NK-92 treated with Interleukin-12 subunit alpha and Interleukin-12 subunit beta, amount 100 ng/mL, for 24 hours (cell line): ENCODE results near the gene PTPRN2.
"Not testable (repeated sequence)": the region's sequence is repeated elsewhere in the genome, so short reads cannot be mapped to it uniquely, and the experiment has no call there.

Experiments
- DNase-seq: peaks from one replicate; lab custom pipeline; 2025; lab: John Stamatoyannopoulos, UW

PTPRN2 gene

DNA sequence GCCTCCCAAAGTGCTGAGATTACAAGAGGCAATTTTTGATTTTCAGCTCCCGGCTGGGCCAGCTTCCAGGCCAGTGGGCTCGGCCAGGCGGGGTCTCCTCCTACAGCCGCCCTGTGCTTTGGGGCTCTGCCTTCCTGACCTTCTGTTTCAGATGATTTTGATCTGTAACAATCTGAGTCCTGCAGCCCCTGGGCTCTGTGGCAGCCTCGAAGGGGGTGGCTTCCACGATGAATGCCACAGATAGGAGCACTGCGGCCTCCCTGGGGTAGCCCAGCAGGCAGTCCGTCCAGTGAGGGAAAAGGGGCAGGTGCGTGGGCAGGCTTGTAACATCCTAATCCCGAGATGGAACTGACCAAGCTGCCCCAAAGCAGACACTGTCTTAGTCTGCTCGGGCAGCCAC is 1073.3 kb downstream of the PTPRN2 start:
- no peak for DNase-seq

DNA sequence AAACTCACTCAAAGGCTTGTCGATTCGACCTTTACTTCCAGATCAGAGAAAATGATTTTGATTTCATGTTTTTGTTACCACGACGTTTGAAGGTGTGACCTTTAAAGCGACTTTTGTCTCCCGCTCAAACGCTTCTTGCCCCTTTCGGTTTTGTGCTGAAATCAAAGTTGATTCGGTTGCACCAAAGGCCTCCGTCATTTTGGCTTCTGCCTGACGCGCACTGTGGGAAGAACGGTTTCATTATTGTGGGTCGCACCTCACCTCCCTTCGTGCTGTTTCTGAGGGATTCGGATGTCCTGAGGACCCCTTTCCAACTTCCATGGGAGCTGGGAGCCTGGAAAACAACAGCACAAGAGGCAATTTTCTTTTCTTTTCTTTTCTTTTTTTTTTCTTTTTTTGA is 1073.9 kb downstream of the PTPRN2 start:
- no peak for DNase-seq

DNA sequence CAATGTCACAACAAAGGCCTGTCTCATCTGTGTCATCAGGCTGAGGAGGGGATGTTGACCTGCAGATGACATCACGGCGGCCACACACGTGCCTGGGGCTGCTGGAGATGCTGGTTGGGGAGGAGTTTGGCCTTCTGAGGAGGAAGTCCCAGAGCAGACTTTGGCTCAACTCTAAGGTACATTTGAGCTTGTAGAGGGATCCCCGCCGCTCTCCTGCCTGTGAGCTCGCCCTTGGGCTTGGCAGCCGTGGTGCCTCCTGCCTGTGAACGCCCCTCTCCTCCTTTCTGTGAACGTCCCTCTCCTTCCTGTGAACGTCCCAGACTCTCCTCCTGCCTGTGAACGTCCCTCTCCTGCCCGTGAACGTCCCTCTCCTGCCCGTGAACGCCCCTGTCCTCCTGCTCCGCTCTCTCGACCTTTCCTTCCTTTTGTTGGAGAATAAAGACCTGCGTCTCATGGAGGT is 1074.4 kb downstream of the PTPRN2 start:
- no peak for DNase-seq

DNA sequence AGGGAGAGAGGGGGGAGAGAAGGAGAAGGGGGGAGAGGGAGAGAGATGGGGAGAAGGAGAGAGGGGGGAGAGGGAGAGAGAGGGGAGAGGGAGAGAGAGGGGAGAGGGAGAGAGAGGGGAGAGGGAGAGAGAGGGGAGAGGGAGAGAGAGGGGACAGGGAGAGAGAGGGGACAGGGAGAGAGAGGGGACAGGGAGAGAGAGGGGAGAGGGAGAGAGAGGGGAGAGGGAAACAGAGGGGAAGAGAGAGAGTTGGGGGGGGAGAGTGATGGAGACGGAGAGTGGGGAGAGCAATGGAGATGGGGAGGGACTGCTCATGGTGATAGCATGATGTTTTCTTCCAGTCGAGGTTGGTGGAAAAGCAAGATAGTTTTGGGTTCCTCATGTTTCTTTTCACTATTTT is 1078.4 kb downstream of the PTPRN2 start:
- no peak for DNase-seq

DNA sequence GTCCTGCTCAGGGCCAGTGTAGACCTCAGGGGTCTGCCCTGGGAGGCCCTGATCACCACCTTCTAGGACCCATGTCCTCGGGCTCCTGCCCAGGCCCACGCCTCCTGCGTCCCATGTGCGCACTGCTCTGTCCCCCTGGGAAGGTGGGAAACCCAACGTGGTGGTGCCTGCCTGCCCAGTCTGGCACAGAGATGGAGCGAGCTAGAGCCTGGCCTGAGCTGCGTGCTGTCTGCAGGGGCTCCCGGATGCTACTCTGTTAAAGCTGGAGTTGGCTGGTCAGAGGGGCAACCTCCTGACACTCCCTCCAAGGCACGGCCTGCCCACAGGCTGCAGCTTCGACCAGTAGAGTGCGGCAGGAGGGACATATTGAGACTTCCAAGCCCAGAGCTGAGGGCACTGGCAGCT is 1079.1 kb downstream of the PTPRN2 start:
- DNase-seq, result no peak

DNA sequence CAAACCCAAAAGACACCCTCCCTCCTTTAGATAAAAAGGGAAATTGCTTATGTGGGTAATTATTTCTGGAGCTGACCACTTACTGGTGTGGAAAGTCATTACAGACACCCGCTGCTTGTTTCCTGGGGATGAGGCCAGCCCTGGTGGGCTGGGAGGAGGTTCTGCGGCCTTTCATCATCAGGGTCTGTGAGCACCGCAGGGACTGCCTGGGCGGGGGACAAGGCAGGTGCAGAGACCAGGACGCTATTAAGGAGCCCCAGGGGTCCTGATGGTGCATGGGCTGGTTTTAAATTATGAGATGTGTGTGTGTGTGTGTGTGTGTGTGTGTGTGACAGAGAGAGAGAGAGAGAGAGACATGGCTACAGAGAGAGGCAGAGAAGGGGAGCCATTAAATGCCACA is 1079.6 kb downstream of the PTPRN2 start:
- DNase-seq, result no peak

DNA sequence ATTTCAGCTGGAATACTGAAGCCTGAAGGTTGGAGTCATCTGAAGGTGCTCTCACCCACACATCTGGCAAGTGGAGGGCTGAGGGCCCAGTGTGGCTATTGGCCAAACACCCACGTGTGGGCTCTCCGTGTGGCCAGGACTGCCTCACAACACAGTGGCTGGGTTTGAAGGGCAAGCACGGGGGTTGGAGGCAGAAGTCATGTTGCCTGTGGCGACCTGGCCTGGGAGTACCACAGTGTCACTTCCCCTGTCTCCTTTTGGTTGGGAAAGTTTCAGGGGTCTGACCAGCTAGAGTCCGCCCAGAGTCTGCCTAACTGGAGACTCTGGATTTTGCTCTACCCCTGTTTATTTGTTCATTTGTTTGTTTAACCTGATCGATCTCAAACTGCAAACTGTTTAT is 1081.4 kb downstream of the PTPRN2 start:
- no peak for DNase-seq

DNA sequence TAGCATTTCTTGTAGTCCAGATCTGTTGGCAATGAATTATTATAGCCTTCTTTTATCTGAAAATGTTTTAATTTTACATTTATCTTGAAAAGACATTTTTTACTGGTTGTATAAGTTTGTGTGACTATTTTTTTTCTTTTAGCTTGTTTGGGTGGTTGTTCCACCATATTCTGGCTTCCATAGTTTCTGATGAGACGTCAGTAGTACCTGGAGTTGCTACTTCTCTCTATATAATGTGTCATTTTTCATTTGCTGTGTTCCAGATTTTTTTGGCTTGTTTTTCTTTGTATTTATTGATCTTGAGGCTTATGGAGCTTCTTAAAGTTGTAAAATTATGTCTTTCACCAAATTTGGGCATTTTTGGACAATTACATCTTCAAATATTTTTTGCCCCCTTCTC is 1082.0 kb downstream of the PTPRN2 start:
- DNase-seq, result no peak

DNA sequence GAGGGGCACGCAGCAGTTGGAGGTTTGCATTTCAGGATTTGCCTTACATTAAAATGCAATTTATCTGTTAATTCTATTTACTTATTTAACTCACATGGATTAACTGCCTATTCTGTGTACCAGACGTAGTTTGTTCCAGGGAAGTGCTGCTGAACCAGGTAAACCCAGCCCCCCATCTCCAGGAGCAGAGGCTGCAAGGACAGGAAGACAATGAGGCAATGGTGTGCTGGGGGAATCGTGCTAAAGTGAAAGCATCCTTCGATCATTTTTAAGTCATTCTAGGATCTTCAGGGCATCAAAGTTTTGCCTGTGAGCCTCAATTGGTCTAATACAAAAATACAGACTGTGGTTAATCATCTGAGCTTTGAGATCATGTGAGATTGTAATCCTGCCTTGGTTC is 1084.4 kb downstream of the PTPRN2 start:
- no peak for DNase-seq

DNA sequence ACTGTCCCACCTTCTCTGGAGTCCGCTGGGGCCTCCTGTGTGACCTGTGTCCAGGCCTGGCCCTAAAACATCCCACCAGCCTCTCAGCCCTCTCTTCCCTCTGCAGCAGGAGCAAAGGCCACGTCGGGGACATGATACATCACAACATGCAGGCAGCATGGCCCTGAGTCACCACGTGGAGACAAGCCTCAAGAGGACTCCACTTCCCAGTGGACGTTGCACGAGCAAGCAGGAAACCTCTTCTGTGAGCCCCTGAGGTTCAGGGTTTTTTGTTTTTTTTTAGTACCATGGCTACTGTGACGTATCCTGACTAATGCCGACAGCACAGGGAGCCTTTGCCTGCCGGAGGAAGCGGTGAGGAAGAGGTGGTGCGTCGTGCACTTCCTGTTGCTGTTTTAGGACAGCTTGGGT is 1084.9 kb downstream of the PTPRN2 start:
- DNase-seq, result no peak

DNA sequence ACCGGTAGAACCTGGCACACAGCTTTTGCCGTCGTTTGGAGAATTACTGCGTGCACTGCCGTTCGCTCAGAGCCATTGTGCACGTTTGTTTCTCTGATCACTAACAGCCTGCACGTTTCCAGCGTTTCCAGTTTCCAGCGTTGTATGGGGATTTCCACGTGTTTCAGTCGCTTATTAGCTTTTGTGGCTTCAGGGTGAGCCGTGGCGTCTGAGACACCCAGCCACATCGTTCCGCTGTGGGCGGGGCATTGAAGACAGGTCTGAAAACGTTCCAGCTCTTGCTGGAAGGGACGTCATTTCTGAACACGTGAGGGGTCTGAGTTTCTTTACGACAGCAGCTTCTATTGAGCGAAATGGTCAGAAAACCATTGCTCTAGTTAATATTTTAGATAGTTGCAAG is 1086.0 kb downstream of the PTPRN2 start:
- no peak for DNase-seq

DNA sequence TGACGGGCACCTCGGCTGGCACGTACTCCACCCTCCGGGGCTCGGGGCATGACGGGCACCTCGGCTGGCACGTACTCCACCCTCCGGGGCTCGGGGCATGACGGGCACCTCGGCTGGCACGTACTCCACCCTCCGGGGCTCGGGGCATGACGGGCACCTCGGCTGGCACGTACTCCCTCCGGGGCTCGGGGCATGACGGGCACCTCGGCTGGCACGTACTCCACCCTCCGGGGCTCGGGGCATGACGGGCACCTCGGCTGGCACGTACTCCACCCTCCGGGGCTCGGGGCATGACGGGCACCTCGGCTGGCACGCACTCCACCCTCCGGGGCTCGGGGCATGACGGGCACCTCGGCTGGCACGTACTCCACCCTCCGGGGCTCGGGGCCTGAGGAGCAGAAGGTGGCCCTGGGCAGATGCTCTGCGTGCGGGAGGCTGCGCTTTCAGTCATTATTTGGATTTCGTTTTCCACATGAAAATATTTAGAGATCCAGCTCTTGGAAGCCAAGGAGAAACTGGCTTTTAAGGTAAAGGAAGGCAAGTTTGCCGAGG is 1086.6 kb downstream of the PTPRN2 start:
- DNase-seq, result not testable (repeated sequence)

DNA sequence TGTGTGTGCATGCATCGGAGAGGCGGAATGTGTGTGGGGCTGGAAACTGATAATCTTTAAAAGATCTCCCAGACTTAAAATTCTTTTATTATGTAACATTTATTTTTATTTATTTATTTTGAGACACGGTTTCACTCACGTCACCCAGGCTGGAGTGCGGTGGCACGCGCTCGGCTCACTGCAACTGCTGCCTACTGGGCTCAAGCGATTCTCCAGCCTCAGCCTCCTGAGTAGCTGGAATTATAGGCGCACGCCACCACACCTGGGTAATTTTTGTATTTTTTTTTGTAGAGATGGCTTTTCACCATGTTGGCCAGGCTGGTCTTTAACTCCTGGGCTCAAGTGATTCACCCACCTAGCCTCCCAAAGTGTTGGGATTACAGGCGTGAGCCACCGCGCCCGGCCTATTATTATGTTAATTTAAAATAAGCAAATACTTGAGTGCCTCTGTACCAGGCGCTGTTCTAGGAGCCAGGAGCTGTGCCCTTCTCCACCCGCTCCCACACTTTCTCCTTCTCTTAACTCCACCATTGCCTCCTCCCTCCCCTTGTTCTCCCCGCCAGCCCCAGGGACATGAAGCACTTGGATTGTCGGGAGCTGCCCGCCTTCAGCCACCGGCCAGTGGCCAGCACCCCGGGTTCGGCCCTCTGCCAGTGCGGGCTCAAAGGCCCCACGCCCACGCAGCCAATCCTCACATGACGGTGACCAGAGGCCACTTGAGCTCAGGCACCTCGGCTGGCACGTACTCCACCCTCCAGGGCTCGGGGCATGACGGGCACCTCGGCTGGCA is 1087.3 kb downstream of the PTPRN2 start:
- no peak for DNase-seq

DNA sequence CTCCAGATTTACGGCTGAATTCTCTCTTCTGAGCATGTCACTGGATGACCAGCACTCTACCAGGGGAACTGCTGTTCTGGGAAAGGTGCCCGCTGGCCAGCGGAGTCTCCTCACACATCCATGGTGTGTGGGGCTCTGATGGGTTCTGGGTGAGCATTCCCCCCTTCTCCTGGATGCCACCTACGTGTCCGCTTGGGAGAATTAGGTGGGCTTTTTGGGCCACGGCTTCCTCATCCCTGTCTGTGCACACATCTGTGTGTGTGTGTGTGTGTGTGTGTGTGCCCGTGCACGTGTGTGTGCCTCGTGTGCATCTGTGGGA is 1087.8 kb downstream of the PTPRN2 start:
- DNase-seq, result no peak

DNA sequence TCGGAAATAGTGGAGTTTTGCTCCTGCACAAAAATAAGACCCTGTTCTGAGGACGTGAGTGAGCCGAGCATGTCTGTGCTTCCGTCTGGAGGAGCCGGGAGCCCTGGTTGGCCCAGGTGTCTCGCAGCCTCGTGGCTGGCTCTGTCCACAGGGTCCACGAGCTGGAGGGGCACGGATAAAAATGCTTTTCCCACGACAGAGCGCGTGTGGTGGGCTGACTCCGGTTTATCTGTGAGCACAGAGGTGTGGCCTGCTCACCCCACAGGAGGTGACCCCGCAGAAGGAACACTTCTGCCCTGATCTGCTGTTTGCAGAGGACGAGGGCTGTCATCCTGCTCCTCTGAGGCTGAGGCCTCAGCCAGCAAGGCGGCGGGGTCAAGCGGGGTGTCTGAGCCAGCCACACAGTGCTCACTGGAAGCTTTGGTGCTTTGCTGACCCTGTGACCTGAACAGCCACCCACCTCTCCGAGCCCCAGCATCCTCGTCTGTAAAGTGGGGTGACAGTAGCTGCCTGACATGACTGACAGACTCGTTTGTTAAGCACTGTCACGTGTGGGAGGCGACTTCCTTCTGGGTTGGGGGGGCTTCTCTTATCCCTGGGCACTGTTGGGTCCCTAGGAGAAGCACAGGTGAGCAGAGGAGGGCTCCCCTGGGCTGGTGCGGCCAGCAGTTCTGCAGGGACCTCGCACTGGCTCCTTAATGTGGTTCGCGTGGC is 1088.3 kb downstream of the PTPRN2 start:
- DNase-seq, result no peak

DNA sequence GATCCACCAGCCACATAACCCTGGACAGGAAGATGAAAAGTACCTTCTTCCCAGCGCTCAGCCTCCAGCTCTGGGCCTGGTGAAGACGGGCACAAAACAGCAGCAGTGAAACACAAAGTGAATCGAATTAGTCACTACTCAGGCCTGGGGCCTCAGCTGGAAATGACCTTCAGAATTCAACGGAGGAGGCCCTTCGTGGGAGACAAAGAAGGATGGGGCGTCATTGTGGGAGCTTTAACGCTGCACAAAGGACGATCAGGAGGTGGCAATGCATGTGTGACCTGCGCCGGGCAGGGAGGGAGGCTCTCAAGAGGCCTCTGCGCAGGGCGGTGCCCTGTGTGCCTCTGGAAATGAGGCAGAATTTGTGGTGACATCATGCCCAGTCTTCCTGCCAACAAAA is 1089.0 kb downstream of the PTPRN2 start:
- no peak for DNase-seq

DNA sequence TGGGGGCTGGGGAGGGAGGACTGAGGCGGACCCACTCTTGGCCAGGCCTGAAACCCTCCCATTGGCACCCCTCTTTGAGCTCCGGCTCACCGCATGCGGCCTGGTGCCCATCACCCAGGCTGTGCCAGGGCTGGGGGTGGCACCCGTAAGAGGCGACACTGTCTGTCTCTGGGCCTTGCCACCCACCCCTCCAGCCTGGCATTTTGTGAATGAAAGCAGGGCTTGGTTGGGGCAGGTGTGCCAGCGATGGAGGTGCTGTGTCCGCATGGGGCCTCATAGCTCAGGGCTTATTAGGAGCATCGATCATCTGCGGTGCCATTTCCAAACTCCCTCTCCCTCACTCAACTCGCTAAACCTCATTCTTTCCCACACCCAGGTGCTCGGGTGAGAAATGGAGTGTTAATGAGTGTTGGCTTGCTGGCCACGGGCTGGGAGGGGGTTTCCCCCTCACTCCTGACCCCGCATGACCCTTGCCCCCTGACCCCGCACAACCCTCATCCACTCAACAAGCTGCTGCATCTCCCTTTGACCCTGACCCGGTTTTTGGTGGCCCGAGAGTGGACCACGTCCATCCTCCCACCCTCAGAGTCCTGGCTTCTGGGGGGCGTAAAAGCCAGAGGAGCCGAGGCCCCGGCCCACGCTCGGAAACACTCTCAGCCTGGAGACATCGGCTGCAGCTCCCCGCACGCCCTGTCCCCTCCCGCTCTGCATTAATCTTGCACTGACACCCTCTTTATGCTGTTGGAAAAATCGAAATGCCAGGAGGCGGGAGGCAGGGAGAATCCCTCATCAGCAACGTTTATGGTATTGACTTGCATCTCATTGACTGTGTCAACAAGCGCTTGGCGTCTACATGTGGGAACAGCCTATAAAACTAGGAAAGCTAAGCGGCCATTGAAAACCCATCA is 1089.6 kb downstream of the PTPRN2 start:
- no peak for DNase-seq

DNA sequence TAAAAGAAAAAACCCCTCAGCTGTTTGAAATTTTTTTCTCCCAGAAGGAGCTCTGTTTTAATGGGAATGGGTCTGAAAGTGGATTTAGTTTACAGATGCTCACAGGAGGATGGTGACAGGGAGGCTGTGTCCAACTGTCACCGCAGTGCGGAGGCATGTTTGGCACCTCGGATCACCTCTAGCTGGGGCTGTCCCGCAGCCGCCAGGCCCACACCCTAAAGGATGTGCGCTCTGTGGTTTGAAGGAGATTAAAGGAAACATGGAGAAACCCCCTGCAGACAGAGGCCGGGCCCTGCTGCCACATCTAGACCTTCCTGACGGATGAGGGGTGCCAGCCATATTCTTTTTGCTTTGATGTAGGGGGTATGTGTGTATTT is 1090.3 kb downstream of the PTPRN2 start:
- DNase-seq, result no peak

DNA sequence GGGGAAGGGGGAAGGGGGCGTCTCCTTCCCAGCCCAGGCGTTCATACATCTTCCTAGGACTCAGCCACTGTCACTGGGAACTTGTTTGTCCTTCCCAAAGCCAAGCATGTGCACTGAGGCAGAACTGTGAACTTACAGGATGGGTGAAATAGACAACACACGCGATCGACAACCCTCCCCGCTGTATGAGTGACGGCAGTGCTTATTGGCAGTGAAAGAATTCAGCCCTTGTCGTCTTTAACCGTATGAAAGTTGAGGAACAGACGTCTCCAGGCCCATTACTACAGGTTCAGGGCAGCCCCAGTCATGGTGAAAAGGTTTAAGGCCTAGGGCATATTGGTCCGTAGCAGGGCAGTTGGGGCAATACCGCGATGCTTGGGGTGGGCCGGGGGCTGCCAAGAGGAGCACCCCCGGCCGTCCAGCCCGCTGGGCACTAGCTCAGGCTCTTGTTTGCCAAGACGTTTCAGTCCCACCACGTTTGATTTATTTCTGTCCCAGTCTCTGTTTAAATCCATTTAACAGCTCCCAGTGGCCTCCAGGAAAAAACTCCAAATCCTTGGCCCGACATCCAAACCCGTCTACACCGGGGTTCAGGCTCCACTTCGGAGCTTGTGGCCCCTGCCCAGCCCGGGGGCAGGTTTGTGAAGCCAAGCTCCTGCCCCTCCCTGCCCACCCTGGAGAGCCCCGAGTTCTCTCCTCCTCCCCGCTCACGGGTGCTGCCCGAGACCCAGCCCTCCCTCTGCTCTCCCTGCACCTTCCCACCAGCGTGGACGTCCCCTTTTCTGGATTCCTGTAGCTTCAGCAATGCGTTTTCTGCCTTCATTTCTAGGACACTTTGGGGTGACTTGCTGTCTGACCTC is 1091.0 kb downstream of the PTPRN2 start:
- DNase-seq, result no peak

DNA sequence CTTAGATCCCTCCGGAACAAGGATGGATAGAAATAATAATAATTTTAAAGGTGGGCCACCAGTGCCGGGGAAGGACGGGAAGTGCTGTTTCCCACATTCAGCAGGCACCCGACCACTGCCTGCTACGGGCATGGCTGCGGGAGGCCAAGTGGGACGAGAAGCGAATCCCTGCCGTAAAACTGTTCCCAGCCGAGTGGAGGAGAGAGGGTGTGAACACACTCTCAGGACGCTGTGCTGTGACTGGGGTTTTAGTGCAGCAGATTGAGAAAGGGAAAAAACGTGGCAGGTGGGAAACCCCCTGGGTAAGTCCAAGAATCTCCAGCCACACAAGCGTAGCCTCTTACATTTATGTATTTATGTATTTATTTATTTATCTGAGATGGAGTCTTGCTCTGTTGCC is 1092.0 kb downstream of the PTPRN2 start:
- no peak for DNase-seq

DNA sequence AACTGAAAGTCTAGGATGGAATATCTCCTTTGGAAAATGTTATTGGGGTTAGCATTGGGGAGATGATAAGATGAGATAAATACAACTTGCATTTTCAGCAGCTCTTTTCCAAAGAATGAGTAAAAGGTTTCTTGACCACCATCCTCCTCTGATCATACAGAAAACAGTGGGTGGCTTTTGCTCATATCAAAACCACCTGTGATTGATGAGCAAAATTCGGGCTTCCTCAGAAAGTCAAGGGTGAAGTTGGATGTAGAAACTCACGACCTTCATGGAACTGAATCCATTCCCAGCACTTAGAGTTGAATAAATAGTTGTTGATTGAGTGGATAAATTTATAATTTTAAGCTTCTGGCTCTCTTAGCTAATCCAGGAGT is 1092.5 kb downstream of the PTPRN2 start:
- DNase-seq, result no peak
